T-helper 9 cell (primary cell): ENCODE measurements around the gene HIP1.
"Not testable (repeated sequence)": the region's sequence is repeated elsewhere in the genome, so short reads cannot be mapped to it uniquely, and the experiment has no call there.

Experiments
- DNase-seq: peaks from one replicate; pipeline ENCODE4 v3.0.0-alpha.2; 2020
- total RNA-seq, 2 donors: gene quantifications; one replicate each; lab custom pipeline; 2026; lab: John Stamatoyannopoulos, UW

HIP1 gene
- total RNA-seq = 9.2 to 11.0 reads per million in 2 donors

DNA sequence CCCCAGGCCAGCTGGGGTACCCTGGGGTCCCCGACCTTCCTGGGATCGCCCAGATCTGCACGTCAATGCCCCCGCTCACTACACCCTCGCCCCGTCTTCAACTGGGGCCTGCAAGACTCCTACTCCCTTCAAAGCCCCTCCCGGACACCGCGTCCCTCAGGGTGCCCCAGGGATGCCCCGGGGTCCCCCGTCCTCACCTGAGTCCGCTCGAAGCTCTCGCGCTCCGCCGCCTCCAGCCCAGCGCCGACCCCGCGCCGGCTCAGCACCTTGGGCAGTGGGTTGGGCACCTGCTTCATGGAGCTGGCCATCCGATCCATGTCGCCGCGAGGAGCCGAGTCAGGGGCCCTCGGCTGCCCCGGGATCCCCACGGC is at the start of gene HIP1:
Gene HIP1 (minus strand): TSS at position 338 of the 371 bp plus-strand sequence. CDS start 21 bp downstream, at position 317.
- no peak for DNase-seq

DNA sequence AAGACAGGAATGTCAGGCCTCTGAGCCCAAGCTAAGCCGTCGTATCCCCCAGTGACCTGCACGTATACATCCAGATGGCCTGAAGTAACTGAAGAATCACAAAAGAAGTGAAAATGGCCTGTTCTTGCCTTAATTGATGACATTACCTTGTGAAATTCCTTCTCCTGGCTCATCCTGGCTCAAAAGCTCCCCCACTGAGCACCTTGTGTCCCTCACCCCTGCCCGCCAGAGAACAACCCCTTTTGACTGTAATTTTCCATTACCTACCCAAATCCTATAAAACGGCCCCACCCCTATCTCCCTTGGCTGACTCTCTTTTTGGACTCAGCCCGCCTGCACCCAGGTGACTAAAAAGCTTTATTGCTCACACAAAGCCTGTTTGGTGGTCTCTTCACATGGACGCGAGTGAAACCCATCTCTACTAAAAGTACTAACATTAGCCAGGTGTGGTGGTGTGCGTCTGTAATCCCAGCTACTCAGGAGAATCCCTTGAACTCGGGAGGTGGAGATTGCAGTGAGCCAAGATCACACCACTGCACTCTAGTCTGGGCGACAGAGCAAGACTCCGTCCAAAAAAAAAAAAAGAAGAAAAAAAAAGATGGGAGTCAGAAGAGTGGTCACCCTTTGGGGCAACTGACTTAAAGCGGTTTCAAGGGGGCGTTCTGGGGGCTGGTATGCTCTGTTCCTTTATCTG is 49.6 kb upstream of the HIP1 start:
- DNase-seq = not testable (repeated sequence)

- DNase-seq = not testable (repeated sequence)
These were observed 44.3 kb upstream of the HIP1 start for GRCh38 chr7:75783058-75783457.

DNA sequence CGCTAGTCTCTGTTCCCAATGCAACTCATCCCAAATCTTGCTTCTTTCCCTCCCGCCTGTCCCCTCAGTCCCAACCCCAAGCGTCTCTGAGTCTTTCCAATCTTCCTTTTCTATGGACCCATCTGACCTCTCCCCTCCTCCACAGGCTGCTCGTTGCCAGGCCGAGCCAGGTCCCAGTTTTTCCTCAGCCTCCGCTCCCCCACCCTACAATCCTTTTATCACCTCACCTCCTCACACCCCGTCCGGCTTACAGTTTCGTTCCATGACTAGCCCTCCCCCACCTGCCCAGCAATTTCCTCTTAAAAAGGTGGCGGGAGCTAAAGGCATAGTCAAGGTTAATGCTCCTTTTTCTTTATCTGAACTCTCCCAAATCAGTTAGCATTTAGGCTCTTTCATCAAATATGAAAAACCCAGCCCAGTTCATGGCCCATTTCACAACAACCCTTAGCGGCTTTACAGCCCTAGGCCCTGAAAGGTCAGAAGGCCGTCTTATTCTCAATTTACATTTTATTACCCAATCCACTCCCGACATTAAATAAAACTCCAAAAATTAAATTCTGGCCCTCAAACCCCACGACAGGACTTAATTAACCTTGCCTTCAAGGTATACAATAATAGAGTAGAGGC is 42.0 kb upstream of the HIP1 start:
- DNase-seq = not testable (repeated sequence)

DNA sequence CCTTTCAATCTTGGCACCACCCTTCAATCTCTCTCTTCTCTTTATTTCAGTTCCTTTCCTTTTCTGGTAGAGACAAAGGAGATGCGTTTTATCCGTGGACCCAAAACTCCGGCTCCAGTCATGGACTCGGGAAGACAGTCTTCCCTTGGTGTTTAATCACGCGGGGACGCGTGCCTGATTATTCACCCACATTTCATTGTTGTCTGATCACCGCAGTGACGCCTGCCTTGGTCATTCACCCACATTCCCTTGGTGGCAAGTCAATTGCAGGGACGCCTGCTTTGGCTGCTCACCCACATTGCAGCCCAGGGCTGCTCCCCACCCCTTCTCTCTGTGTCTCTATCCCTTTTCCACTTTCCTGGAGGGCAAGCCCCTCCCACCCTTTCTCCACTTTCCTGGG is 40.8 kb upstream of the HIP1 start:
- DNase-seq = not testable (repeated sequence)

- DNase-seq = not testable (repeated sequence)
These were observed 40.3 kb upstream of the HIP1 start for GRCh38 chr7:75779035-75779434.

DNA sequence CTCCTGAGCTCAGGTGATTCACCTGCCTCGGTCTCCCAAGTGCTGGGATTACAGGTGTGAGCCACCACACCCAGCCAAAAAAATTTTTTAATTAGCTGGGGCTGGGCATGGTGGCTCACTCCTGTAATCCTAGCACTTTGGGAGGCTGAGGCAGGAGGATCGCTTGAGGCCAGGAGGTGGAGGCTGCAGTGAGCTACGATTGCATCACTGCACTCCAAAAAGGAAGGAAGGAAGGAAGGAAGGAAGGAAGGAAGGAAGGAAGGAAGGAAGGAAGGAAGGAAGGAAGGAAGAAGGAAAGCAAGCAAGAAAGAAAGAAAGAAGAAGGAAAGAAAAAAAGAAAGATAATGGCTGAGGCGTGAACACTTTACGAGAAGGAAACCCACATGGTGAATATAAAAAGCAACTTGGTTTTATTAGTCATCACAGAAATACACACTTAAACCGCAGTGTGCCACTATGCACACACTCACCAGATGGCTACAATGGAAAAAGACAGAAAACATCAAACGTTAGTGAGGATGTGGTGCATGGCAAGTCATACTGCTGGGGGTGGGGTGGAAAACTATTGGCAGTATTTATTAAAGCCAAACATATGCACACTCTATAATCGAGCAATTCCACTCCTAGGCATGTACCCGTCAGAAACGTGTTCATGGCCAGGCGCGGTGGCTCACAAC is 37.7 kb upstream of the HIP1 start:
- peak; percentile 1 for DNase-seq

DNA sequence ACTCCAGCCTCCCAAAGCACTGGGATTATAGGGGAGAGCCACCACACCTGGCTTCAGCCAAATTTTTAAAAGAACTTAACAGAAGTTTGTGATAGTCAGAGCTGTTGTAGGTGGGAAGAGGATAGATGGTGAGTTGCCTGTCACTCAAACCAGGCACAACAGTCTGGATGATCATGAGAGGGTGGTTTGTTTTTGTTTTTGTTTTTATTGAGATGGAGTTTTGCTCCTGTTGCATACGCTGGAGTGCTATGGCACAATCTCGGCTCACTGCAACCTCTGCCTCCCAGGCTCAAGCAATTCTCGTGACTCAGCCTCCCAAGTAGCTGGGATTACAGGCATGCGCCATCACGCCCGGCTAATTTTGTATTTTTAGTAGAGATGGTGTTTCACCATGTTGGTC is 35.2 kb upstream of the HIP1 start:
- DNase-seq = not testable (repeated sequence)

DNA sequence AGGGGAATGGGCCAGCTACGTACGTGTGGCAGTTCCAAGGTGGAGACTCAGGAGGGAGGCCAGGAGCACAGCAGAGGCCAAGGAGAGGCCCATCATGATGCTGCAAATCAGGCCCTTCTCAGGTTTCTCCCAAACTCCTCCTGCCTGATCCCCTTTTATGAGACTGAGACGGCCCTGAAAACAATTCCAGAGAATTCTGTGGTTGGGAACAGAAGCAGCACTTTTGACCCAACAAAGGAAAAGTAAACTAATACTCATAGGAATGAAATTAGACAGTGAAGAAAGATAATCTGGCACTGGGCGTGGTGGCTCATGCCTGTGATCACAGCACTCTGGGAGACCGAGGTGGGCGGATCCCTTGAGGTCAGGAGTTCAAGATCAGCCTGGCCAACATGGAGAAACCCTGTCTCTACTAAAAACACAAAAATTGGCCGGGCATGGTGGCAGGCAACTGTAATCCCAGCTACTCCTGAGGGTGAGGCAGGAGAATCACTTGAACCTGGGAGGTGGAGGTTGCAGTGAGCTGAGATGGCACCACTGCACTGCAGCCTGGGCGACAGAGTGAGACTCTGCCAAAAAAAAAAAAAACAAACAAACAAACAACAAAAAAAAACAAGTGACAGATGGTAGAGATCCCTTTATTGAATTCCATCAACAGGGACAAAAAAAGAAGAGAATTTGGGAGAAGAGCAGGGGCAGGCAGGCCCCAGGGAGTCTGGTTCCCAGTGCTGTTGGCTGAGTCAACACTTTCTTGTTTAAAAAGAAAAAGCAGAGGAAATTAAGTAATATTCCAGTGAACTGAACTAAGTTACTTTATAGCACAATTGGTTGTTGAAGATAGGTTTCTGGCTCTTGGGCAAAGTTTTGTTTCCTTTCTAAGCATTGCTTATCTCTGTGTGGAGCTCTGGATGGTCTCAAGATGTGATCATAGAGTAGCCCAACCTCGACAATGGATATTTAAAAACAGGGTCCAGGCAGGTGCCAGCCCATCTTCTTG is 33.6 kb upstream of the HIP1 start, which contains the start of gene CCL26:
Gene CCL26 (minus strand): TSS at position 131 of the 997 bp plus-strand sequence. CDS start 35 bp downstream, at position 96.
- no peak for DNase-seq

DNA sequence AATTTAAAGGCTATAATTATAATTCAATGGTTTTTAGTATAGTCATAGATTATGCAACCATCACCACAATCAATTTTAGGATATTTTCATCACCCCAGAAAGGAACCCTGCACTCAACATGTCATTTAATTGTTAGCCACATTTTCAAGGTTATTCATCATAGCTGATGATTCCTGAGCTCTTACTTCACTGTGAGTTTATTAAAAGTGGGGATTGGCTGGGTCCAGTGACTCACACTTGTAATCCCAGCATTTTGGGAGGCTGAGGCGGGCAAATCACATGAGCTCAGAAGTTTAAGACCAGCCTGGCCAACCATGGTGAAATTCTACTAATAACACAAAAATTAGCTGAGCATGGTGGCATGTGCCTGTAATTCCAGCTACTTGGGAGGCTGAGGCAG is 32.5 kb upstream of the HIP1 start:
- no peak for DNase-seq

GRCh38 chr7:75762350-75762917 is 23.7 kb upstream of the HIP1 start:
- no peak for DNase-seq

- DNase-seq = not testable (repeated sequence)
These were observed 23.1 kb upstream of the HIP1 start for GRCh38 chr7:75761801-75762200.

DNA sequence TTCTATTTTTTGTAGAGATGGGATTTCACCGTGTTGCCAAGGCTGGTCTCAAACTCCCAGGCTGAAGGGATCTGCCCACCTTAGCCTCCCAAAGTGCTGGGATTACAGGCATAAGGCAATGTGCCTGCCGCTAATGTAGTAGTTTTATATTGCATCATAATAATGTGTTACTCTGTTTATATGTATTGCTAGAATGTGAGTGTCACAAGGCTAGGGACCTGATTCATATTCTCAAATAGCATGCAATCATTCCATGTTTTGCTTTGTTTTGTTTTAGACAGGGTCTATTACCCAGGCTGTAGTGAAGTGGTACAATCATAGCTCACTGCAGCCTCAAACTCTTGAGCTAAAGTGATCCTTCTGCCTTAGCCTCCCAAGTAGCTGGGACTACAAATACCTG is 19.8 kb upstream of the HIP1 start:
- DNase-seq = no peak

- no peak for DNase-seq
These were observed 19.1 kb upstream of the HIP1 start for GRCh38 chr7:75757860-75758259.

DNA sequence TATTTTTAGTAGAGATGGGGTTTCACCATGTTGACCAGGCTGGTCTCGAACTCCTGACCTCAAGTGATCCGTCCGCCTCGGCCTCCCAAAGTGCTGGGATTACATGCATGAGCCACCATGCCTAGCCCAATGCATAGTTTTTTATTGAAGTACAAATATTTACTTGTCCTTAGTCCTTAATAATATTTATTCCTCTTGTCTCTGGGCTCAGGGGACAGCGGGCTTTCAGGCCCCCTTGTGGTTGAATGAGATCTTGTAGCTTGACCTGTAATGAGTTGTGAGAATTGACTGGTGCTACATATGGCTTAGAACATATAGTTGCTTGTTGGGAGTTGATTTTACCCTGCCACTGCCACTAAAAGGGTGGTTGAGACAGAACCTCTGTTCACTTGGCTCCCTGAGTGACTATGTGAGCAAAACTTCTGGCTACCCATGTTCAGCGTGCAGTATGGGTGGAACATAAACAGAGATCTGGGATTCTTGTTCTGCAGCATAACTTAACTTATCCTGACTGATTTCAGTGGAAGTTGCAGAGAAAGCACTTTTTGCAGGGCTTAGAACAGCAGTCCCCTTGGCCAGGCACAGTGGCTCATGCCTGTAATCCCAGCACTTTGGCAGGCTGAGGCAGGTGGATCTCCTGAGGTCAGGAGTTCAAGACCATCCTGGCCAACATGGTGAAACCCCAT is 18.4 kb upstream of the HIP1 start:
- no peak for DNase-seq

DNA sequence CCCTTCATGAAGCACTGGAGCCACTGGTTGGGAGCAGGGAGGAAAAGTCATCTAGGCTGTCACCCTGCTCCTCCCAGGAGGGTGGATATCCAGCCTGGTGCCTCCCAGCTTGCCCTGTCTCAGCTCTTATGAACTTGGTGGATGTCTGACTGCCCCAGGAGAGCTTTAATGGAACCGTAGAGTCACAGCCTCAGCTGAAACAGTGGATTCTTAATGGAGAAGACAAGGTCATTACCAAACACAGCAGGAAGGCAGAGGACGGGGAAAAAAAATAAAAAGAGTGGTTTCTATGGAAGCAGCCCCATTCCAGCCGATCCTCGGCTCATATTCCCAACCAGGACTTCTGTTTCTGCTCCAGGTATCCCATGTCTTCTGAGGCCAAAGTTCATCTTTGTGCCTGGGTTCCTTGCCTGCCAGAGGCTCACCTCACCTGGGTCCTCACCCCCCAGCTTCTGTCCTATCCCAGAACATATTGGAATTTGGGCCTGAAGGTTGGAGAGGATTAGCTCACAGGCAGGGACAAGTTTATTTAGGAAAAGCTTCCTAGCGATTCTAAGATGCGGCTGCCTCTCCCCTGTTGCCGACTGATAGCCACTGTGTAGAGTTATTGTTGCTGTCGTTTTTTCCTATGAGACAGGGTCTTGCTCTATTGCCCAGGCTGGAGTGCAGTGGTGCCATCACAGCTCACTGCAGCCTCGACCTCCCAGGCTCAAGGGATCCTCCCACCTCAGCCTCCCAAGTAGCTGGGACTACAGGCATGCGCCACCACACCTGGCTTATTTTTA is 17.7 kb upstream of the HIP1 start:
- no peak for DNase-seq

GRCh38 chr7:75743455-75743859 is 4.7 kb upstream of the HIP1 start:
- DNase-seq = no peak

DNA sequence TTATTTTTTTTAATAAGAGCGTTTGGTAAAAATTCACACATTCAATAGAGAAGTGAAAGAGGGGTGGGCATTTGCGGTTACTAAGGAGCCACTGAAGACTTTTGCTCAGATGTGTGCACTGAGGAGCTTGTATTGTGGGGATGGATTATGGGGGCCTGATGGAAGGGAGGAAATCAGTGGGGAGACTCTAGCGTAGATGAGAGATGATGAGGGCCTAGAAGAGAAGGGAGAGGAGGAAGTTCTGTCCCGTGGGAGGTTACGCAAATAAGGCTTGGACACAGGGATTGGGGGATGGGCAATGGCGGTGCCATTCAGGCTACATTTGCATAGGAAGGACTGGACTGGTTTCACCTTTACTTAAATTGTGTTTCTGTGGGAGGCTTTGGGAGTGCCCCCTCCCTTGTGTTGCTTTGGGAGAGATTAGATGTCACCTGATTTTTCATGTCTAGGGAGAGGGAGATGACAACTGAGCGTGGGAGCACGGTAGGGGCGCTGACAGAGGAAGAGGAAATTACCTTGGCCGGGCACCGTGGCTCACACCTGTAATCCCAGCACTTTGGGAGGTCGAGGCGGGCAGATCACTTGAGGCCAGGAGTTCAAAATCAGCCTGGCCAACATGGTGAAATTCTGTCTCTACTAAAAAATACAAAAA is 2.2 kb upstream of the HIP1 start:
- DNase-seq = no peak

DNA sequence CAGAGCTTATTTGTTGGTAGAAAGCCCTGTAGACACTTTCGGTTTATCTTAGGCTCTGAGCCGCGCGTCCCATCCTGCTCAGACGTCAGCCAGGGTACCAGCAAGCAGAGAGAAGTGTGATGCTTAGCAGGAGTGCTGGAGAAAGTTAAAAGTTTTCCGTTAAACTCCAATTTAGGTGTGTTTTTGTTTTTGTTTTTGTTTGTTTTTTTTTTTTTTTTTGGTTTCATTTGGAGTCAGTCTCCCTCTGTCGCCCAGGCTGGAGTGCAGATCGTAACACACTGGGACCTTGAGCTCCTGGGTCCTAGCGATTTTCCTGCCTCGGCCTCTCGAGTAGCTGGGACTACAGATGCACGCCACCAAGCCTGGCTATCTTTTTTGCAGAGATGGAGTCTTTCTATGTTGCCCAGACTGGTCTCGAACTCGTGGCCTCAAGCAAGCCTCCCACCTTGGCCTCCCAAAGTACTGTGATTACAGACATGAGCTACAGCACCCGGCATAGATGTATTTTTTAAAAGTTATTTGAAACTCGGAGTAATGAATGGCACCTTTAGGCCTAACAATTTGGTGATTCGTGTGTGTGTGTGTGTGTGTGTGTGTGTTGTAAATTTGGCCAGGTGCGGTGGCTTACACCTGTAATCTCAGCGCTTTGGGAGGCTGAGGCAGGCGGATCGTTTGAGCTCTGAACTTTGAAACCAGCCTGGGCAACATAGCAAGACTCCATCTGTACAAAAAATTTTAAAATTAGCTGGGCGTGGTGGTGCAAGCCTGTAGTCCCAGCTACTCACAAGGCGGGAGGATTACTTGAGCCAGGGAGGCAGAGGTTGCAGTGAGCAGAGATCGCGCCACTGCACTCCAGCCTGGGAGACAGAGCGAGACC is 1.3 kb upstream of the HIP1 start:
- no peak for DNase-seq
